HUES64 (cell line): ENCODE results near the gene TNKS1BP1.

Experiments used
- H3K27ac ChIP-seq: 2 replicates; pipeline ENCODE4 v1.7.0; 2013; ENCODE audit warnings: low read depth, low read length, inconsistent platforms
- H3K27me3 ChIP-seq: 2 replicates; pipeline ENCODE4 v1.6.1; 2013; ENCODE audit warnings: mild to moderate bottlenecking, low read length; ENCODE audit not compliant: insufficient read depth
- H3K36me3 ChIP-seq: 2 replicates; pipeline ENCODE4 v1.6.1; 2013; ENCODE audit warnings: mild to moderate bottlenecking, low read length; ENCODE audit not compliant: insufficient read depth
- H3K4me1 ChIP-seq: 2 replicates; pipeline ENCODE4 v1.6.1; 2013; ENCODE audit warnings: mild to moderate bottlenecking, low read length, moderate library complexity; ENCODE audit not compliant: insufficient read depth
- H3K4me3 ChIP-seq: 2 replicates; pipeline ENCODE4 v1.5.1; 2013; ENCODE audit warnings: mild to moderate bottlenecking, low read length, moderate library complexity
- H3K9ac ChIP-seq: 2 replicates; pipeline ENCODE4 v1.6.1; 2013; ENCODE audit warnings: mild to moderate bottlenecking, low read depth, low read length
- H3K9me3 ChIP-seq: 2 replicates; pipeline ENCODE4 v1.6.1; 2013; ENCODE audit warnings: low read depth, low read length; ENCODE audit not compliant: insufficient read depth
- WGBS: fragments of 150-250, 120-280 bp; methylation state at CpG from one replicate; pipeline ENCODE4 v1.1.7; 2013; ENCODE audit warnings: missing lambda C conversion rate; 5-methylcytosine and 5-hydroxymethylcytosine counted together

The TNKS1BP1 gene

DNA sequence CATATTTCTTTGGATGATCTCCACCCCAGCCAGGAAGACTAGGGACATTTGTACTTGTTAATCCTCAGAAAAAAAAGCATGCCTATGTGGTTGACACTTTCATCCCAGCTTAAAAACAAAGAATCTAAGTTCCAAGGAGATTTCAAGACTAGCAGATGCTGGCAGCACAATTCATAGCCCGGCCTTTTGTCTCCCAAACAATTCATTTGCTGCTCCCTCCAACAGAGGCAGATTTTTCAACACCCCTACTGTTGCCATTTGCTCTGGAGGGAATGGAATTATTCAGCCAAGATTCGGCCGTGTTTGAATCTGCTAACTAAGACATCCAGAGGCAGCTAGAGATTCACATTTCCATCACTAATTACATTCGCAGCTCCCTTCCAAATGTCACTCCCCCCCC, 28.7 kb upstream of the TNKS1BP1 start:
- Histone ChIP-seq H3K36me3 (no peaks in the 10 kb centered on the region), H3K27me3 (no peaks in the 10 kb centered on the region), H3K27ac (no peak overlapping the region), H3K9me3 (no peaks in the 10 kb centered on the region), H3K4me1 (no peaks in the 10 kb centered on the region; the same call in 1 of the 2 replicates), H3K4me3 (no peak overlapping the region), H3K9ac (no peak overlapping the region)
- WGBS = 59% methylated on average over 4 of the region's 4 CpGs

- Histone ChIP-seq H3K9me3 (no peaks in the 10 kb centered on the region), H3K4me1 (no peaks in the 10 kb centered on the region; the same call in 1 of the 2 replicates), H3K27ac (no peak overlapping the region), H3K27me3 (no peaks in the 10 kb centered on the region), H3K9ac (no peak overlapping the region), H3K4me3 (no peak overlapping the region), H3K36me3 (no peaks in the 10 kb centered on the region)
- 69% methylated on average over 5 of the region's 5 CpGs for WGBS
Observed at GRCh38 chr11:57353036-57353435, 28.3 kb upstream of the TNKS1BP1 start.

- H3K27me3 ChIP-seq = 0 out of 2 replicates have a peak, but pooled peaks cover 3% of the 10 kb centered on the region
- H3K27ac ChIP-seq = no peak overlapping the region
- H3K36me3 ChIP-seq = no peaks in the 10 kb centered on the region
- 17% methylated on average over 31 of the region's 31 CpGs for WGBS
- H3K9me3 ChIP-seq = no peaks in the 10 kb centered on the region
- H3K9ac ChIP-seq = peak overlapping the region; percentile 67
- peak overlapping the region; percentile 53 for H3K4me3 ChIP-seq
- peaks cover 3% of the 10 kb centered on the region for H3K4me1 ChIP-seq
Observed at GRCh38 chr11:57349491-57350274, 24.9 kb upstream of the TNKS1BP1 start.

DNA sequence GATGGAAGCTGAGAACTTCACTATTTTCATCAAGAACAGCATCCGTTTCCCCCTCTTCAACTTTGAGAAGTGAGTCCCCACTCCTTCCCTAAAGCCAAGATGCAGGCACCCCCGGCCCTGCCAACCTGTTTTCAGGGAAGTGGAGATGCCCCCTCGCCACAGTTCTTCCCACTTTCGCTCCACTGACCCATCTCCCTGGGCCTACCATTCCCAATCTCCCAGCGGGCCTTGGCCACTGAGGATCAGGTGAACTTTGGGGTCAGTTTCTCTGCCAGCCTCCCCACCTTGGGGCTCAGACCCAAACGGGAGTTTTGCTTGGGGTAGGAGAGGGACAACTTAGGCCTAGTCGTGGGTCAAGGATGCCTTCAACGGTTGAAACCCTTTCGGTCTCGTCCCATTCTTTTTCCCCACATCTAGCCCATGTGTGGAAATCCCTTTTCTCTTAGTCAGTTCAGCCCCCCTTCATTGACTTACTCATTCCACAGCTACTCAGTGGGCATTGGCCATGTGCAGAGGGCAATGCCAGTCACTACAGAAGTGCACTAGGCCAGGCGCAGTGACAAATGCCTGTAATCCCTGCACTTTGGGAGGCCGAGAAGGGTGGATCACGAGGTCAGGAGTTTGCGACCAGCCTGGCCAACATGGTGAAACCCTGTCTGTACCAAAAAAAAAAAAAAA, 24.0 kb upstream of the TNKS1BP1 start:
- no peak overlapping the region for H3K4me3 ChIP-seq
- H3K4me1 ChIP-seq = peaks cover 8% of the 10 kb centered on the region
- no peaks in the 10 kb centered on the region for H3K36me3 ChIP-seq
- no peak overlapping the region for H3K27ac ChIP-seq
- no peak overlapping the region for H3K9ac ChIP-seq
- H3K27me3 ChIP-seq = 0 out of 2 replicates have a peak, but pooled peaks cover 3% of the 10 kb centered on the region
- WGBS = 92% methylated on average over 14 of the region's 14 CpGs
- H3K9me3 ChIP-seq = no peaks in the 10 kb centered on the region

- 77% methylated on average over 7 of the region's 7 CpGs for whole genome bisulfite sequencing
- H3K27me3 ChIP-seq = 0 out of 2 replicates have a peak, but pooled peaks cover 3% of the 10 kb centered on the region
- no peaks in the 10 kb centered on the region for H3K9me3 ChIP-seq
- H3K9ac ChIP-seq = no peak overlapping the region
- peaks cover 14% of the 10 kb centered on the region for H3K4me1 ChIP-seq
- no peaks in the 10 kb centered on the region for H3K36me3 ChIP-seq
- no peak overlapping the region for H3K27ac ChIP-seq
- no peak overlapping the region for H3K4me3 ChIP-seq
Observed at GRCh38 chr11:57348052-57348451, 23.3 kb upstream of the TNKS1BP1 start.

DNA sequence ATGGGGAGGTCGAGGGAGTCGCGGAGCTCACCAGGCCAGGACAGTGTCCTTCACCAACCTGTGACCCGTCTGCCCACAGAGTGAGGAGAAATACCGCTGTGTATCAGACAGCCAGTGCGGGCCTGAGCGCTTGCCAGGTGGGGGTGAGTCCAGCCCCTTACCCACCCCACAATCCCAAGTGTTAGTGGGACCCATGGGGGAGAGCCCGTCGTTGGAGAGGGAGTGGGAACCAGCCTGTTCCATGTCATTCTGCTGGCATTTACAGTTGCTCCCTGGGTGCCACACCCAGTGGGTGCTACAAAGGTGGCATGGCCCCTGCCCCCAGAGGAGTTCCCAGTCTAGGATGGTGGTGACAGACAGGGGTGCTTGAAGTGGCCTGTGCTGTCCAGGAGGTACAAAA, 22.6 kb upstream of the TNKS1BP1 start:
- H3K9me3 ChIP-seq = no peaks in the 10 kb centered on the region
- no peak overlapping the region for H3K27ac ChIP-seq
- H3K4me1 ChIP-seq = peaks cover 17% of the 10 kb centered on the region; the same call in 1 of the 2 replicates
- no peak overlapping the region for H3K4me3 ChIP-seq
- no peaks in the 10 kb centered on the region for H3K36me3 ChIP-seq
- H3K9ac ChIP-seq = no peak overlapping the region
- H3K27me3 ChIP-seq = 0 out of 2 replicates have a peak, but pooled peaks cover 3% of the 10 kb centered on the region
- 89% methylated on average over 9 of the region's 9 CpGs for WGBS

DNA sequence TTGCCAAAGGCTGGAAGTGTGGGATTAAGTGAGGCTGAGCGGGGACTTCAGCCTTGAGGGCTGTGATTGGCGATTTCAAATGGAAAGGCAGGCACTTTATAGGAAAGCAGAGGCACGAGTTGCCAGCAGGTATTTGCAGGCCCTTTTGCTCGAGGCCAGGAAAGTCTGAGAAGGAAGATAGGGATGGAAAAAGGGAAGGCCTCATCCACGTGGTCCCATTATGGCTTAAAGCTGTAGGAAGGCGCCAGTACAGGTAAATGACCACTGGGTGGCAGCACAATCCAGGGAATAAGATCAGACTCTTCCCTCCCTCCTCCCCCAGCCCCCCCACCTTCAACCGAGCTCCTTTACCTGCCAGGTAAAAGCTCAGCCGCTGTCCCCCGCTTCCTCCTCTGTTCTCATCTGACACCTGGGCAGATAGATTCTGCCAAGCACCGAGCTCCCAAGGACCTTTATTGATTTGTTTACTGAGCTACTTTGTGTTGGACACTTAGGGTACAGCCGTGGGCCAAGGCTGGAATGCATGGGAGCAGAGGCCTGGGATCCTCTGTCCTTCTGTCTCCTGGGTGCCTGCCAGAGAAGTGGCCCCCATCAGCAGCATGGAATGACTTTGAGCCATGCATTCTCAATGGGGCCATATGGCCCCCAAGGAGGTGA, 20.9 kb upstream of the TNKS1BP1 start:
- Histone ChIP-seq H3K4me3 (no peak overlapping the region), H3K9ac (peak overlapping the region; percentile 32; the same call in 1 of the 2 replicates), H3K36me3 (no peaks in the 10 kb centered on the region), H3K9me3 (no peaks in the 10 kb centered on the region), H3K27me3 (0 out of 2 replicates have a peak, but pooled peaks cover 3% of the 10 kb centered on the region), H3K4me1 (peaks cover 17% of the 10 kb centered on the region; the same call in 1 of the 2 replicates), H3K27ac (no peak overlapping the region)
- 21% methylated on average over 11 of the region's 11 CpGs for WGBS

GRCh38 chr11:57344826-57345225, 20.1 kb upstream of the TNKS1BP1 start:
- H3K9me3 ChIP-seq = no peaks in the 10 kb centered on the region
- 0 out of 2 replicates have a peak, but pooled peaks cover 3% of the 10 kb centered on the region for H3K27me3 ChIP-seq
- H3K4me3 ChIP-seq = no peak overlapping the region
- H3K36me3 ChIP-seq = no peaks in the 10 kb centered on the region
- 92% methylated on average over 10 of the region's 10 CpGs for WGBS
- no peak overlapping the region for H3K9ac ChIP-seq
- peaks cover 17% of the 10 kb centered on the region; the same call in 1 of the 2 replicates for H3K4me1 ChIP-seq
- H3K27ac ChIP-seq = no peak overlapping the region

DNA sequence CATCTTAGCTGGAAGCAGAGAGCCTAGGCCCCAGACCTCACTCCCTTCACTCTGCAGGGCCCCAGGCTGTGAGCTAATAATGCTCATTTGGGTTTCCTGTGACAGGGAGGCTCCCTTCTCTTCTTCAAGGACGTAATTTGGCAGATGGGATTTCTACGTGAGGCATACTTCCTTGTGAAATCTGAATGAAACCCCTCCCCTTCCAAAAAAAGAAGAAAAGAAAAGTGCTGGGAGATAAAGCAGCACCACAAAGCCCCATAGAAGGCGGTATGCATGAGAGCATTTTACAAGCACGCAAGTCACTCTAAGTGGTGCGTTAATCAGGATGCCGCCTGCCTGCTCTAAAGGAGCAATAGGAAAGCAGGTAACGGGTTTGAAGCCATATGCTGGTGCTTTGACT, 19.1 kb upstream of the TNKS1BP1 start:
- WGBS = 70% methylated on average over 6 of the region's 7 CpGs
- Histone ChIP-seq H3K9ac (no peak overlapping the region), H3K27ac (no peak overlapping the region), H3K4me3 (no peak overlapping the region), H3K4me1 (peaks cover 17% of the 10 kb centered on the region; the same call in 1 of the 2 replicates), H3K36me3 (no peaks in the 10 kb centered on the region), H3K27me3 (0 out of 2 replicates have a peak, but pooled peaks cover 3% of the 10 kb centered on the region), H3K9me3 (no peaks in the 10 kb centered on the region)

- no peaks in the 10 kb centered on the region for H3K9me3 ChIP-seq
- H3K36me3 ChIP-seq = no peaks in the 10 kb centered on the region
- 77% methylated on average over 11 of the region's 11 CpGs for WGBS
- H3K27ac ChIP-seq = peak overlapping the region; percentile 18; the same call in 1 of the 2 replicates
- peaks cover 21% of the 10 kb centered on the region; the same call in 1 of the 2 replicates for H3K4me1 ChIP-seq
- 0 out of 2 replicates have a peak, but pooled peaks cover 3% of the 10 kb centered on the region for H3K27me3 ChIP-seq
- H3K4me3 ChIP-seq = no peak overlapping the region
- no peak overlapping the region for H3K9ac ChIP-seq
Observed at GRCh38 chr11:57342702-57343101, 17.9 kb upstream of the TNKS1BP1 start.
